B cell (primary cell): ENCODE measurements around the gene NUDT1. TPM values are rescaled to one million over a fixed set of nuclear protein-coding genes. Genes with fewer than 3 reads are reported as not detected.
A peak's percentile ranks its signal among the peaks of the same experiment; 100 is the strongest.

Source experiments
- ATAC-seq: fragments of 200-7000 bp; cut with Tn5 transposase; one replicate; pipeline ENCODE4 v1.10.0; 2021; ENCODE audit warnings: low read depth, mild to moderate bottlenecking, moderate number of reproducible peaks, moderate library complexity
- CTCF ChIA-PET: fragments of 350-600 bp; sonication (Branson Sonifier 250); formaldehyde crosslinking; loops from one replicate; lab custom pipeline; 2021; ENCODE audit warnings: antibody characterized with exemption, inconsistent platforms; lab: Charles Lee
- POLR2A ChIA-PET: fragments of 350-600 bp; sonication (Branson Sonifier 250); formaldehyde crosslinking; loops from one replicate; lab custom pipeline; 2021; ENCODE audit warnings: antibody characterized with exemption; lab: Charles Lee
- DNase-seq: peaks from one replicate; pipeline ENCODE4 v3.0.0; 2013
- H2AFZ ChIP-seq: 2 replicates; pipeline ENCODE4 v1.6.1; 2012; ENCODE audit warnings: mild to moderate bottlenecking, low read depth, low read length; ENCODE audit not compliant: insufficient read depth, poor library complexity, severe bottlenecking
- H3K27ac ChIP-seq, 2 donors: 1 replicate in 1 of 2; 2 replicates in 1 of 2; pipeline ENCODE4 v1.5.1; 2012 to 2013; ENCODE audit warnings: low read length in 2 of 2, mild to moderate bottlenecking in 2 of 2, moderate library complexity in 1 of 2
- H3K27me3 ChIP-seq, 4 experiments: fragments of 200-600 bp in 1 of 4; sonication (generic) in 1 of 4; replicated peaks in 1 of 4; 1 replicate in 2 of 4; 2 replicates in 2 of 4; pipeline versions ENCODE4 v1.6.1 to v1.7.0; 2013 to 2016; ENCODE audit warnings: low read length in 3 of 4, mild to moderate bottlenecking in 2 of 4, mixed read lengths in 1 of 4, moderate library complexity in 1 of 4; ENCODE audit not compliant: insufficient read depth in 4 of 4, control insufficient read depth in 3 of 4; ENCODE audit errors: control extremely low read depth in 1 of 4
- H3K36me3 ChIP-seq, 2 experiments: replicated peaks in 1 of 2; 1 replicate in 1 of 2; 2 replicates in 1 of 2; pipeline versions ENCODE4 v1.6.1 to v1.7.1; 2013; ENCODE audit warnings: low read length in 1 of 2; ENCODE audit not compliant: insufficient read depth in 2 of 2, control insufficient read depth in 1 of 2; ENCODE audit errors: control extremely low read depth in 1 of 2, extremely low read depth in 1 of 2
- H3K4me1 ChIP-seq, 2 donors: fragments of 200-600 bp in 1 of 2; sonication (generic) in 1 of 2; 1 replicate in 1 of 2; 2 replicates in 1 of 2; pipeline versions ENCODE4 v1.5.1 to v1.6.1; 2013 to 2017; ENCODE audit warnings: low read length in 2 of 2; ENCODE audit not compliant: control insufficient read depth in 2 of 2, insufficient read depth in 2 of 2
- H3K4me2 ChIP-seq: replicated peaks from 2 replicates; pipeline ENCODE3; 2012; ENCODE audit warnings: mild to moderate bottlenecking, low read depth, low read length; ENCODE audit not compliant: poor library complexity, severe bottlenecking
- H3K4me3 ChIP-seq, 5 experiments: fragments of 200-600 bp in 1 of 5; sonication (generic) in 1 of 5; 1 replicate in 3 of 5; 2 replicates in 2 of 5; pipeline versions ENCODE4 v1.5.1 to v1.7.0; 2011 to 2016; ENCODE audit warnings: low read length in 4 of 5, mild to moderate bottlenecking in 4 of 5, low read depth in 2 of 5, control low read depth in 1 of 5, moderate library complexity in 1 of 5; ENCODE audit not compliant: insufficient read depth in 1 of 5; ENCODE audit errors: control extremely low read depth in 1 of 5, extremely low read depth in 1 of 5
- H3K79me2 ChIP-seq: fragments of 200-600 bp; sonication (generic); one replicate; pipeline ENCODE4 v1.6.0; 2016; ENCODE audit warnings: low read length; ENCODE audit not compliant: control insufficient read depth, insufficient read depth
- H3K9ac ChIP-seq: fragments of 200-600 bp; sonication (generic); 2 replicates; pipeline ENCODE4 v1.6.1; 2017; ENCODE audit warnings: mild to moderate bottlenecking, low read length, moderate library complexity
- H3K9me3 ChIP-seq, 3 donors: one replicate each; pipeline versions ENCODE4 v1.6.1 to v1.7.1; 2013; ENCODE audit warnings: low read length in 2 of 3; ENCODE audit not compliant: control insufficient read depth in 2 of 3, insufficient read depth in 1 of 3; ENCODE audit errors: control extremely low read depth in 1 of 3
- H4K20me1 ChIP-seq: 2 replicates; pipeline ENCODE4 v1.6.0; 2012; ENCODE audit warnings: mild to moderate bottlenecking, low read length; ENCODE audit not compliant: insufficient read depth, control insufficient read depth, poor library complexity, severe bottlenecking
- H3K27ac Mint-ChIP-seq: one replicate; pipeline ENCODE4 v1.8.0; 2021; ENCODE audit warnings: mixed read lengths
- H3K27me3 Mint-ChIP-seq: one replicate; pipeline ENCODE4 v1.8.0; 2021; ENCODE audit warnings: mixed read lengths
- H3K4me1 Mint-ChIP-seq: one replicate; pipeline ENCODE4 v1.8.0; 2021; ENCODE audit warnings: mixed read lengths
- H3K4me3 Mint-ChIP-seq: one replicate; pipeline ENCODE4 v1.8.0; 2021; ENCODE audit warnings: mixed read lengths
- H3K9me3 Mint-ChIP-seq: one replicate; pipeline ENCODE4 v1.8.0; 2022; ENCODE audit warnings: mixed read lengths; ENCODE audit not compliant: insufficient read depth
- EZH2 ChIP-seq: IDR thresholded peaks from 2 replicates; pipeline ENCODE4 v1.6.1; 2012; ENCODE audit warnings: borderline replicate concordance, low read depth, mild to moderate bottlenecking, moderate library complexity, low read length; ENCODE audit not compliant: insufficient read depth, poor library complexity, severe bottlenecking
- WGBS: methylation state at CpG from one replicate; pipeline ENCODE4 v1.1.5; 2013; ENCODE audit warnings: missing lambda C conversion rate; ENCODE audit not compliant: insufficient coverage; 5-methylcytosine and 5-hydroxymethylcytosine counted together
- intact Hi-C: fragments of 100-400 bp; cut with micrococcal nuclease; formaldehyde crosslinking; loops from one replicate; pipeline ENCODE4 v1.10.0; 2022
- polyA plus RNA-seq: library from polyadenylated mRNA; depleted of rRNA; stranded (reverse); fragments of >200 nt; gene quantifications from 2 replicates; pipeline ENCODE4 v1.2.3, GENCODE V29; 2012
- total RNA-seq, 2 donors: library from RNA; stranded (reverse); fragments of 120-200 nt in 1 of 2; gene quantifications; 1 replicate in 1 of 2; 2 replicates in 1 of 2; pipeline versions ENCODE4 v1.2.3 to v1.2.4, GENCODE V29; 2013 to 2022
- TF ChIP-seq, protein P1 (sequence below): fragments of 200-600 bp; IDR thresholded peaks from one replicate; pipeline ENCODE4 v1.8.0; 2022; ENCODE audit warnings: antibody characterized with exemption, mild to moderate bottlenecking

NUDT1 gene
- total and polyA plus RNA-seq, 2 donors (not counting 1 experiment from before 2014, with no cell fraction given) = 21.1 to 22.9 TPM

DNA sequence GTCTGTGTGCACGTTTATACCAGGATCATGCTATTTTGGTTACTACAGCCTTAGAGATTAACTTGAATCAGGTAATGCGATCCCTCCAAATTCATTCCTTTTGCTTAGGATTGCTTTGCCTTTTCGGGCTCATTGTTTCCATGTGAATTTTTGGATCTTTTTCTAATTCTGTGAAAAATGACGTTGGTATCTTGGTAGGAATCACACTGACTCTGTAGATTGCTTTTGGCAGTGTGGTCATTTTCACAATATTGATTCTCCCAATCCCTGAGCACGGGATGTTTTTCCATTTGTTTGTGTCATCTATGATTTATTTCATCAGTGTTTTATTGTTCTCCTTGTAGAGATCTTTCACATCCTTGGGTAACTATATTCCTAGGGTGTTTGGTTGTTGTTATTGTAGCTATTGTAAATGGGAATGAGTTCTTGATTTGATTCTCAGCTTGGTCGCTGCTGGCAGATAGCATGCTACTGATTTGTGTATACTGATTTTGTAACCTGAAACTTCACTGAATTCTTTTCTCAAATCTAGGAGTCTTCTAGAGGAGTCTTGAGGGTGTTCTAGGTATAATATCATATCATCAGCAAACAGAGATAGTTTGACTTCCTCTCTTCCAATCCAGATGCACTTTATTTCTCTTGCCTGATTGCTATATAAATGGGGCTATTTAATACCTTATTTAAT, 54.1 kb downstream of the NUDT1 start:
- ATAC-seq (no peak), DNase-seq (no peak)
- Histone ChIP-seq H3K4me1 (peaks cover 50 to 61% of the 10 kb centered on the region in 2 donors), H2AFZ (no peak overlapping the region), H4K20me1 (no peaks in the 10 kb centered on the region), H3K27ac (peak overlapping the region in 1 of 2 donors; percentile 62), H3K9me3 (peaks cover 0 to 23% (median 4%) of the 10 kb centered on the region in 3 donors), H3K27me3 (no peaks in the 10 kb centered on the region), H3K4me3 (no peak overlapping the region), H3K36me3 (no peaks in the 10 kb centered on the region), H3K9ac (no peak overlapping the region), H3K79me2 (peaks cover 99% of the 10 kb centered on the region), H3K4me2 (peak overlapping the region; percentile 51)
- 57% methylated on average over 1 of the region's 6 CpGs for WGBS
- H3K4me1 Mint-ChIP-seq = peaks cover 57% of the 10 kb centered on the region
- CTCF ChIA-PET = interaction anchor here (0.7 kb wide), 1 partner anchor 190 kb away, joined by 3 read pairs; no protein-coding TSS in a partner anchor
- H3K9me3 Mint-ChIP-seq = peaks cover 2% of the 10 kb centered on the region
- peak overlapping the region; percentile 44 for H3K4me3 Mint-ChIP-seq
- no peaks in the 10 kb centered on the region for H3K27me3 Mint-ChIP-seq
- TF ChIP-seq, protein P1, sequence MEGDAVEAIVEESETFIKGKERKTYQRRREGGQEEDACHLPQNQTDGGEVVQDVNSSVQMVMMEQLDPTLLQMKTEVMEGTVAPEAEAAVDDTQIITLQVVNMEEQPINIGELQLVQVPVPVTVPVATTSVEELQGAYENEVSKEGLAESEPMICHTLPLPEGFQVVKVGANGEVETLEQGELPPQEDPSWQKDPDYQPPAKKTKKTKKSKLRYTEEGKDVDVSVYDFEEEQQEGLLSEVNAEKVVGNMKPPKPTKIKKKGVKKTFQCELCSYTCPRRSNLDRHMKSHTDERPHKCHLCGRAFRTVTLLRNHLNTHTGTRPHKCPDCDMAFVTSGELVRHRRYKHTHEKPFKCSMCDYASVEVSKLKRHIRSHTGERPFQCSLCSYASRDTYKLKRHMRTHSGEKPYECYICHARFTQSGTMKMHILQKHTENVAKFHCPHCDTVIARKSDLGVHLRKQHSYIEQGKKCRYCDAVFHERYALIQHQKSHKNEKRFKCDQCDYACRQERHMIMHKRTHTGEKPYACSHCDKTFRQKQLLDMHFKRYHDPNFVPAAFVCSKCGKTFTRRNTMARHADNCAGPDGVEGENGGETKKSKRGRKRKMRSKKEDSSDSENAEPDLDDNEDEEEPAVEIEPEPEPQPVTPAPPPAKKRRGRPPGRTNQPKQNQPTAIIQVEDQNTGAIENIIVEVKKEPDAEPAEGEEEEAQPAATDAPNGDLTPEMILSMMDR = no peak
- no peak for TF ChIP-seq EZH2
- POLR2A ChIA-PET = interaction anchor here (1.0 kb wide), 1 partner anchor 17 kb away, joined by 3 read pairs; no protein-coding TSS in a partner anchor
- intact Hi-C loops = loop anchor here (5.0 kb wide), 1 partner anchor 34 kb away; no protein-coding TSS in a partner anchor
- peak overlapping the region; percentile 80 for H3K27ac Mint-ChIP-seq

- Histone ChIP-seq H3K27ac (peak overlapping the region; percentile 51 to 62), H3K9ac (peak overlapping the region; percentile 29), H3K4me3 (peak overlapping the region in 1 of 5 experiments; percentile 29), H3K27me3 (no peaks in the 10 kb centered on the region), H2AFZ (no peak overlapping the region), H3K36me3 (no peaks in the 10 kb centered on the region), H3K9me3 (peaks cover 0 to 23% (median 4%) of the 10 kb centered on the region in 3 donors), H3K79me2 (peaks cover 99% of the 10 kb centered on the region), H4K20me1 (no peaks in the 10 kb centered on the region), H3K4me2 (peak overlapping the region; percentile 51), H3K4me1 (peaks cover 57 to 68% of the 10 kb centered on the region in 2 donors)
- ChIA-PET CTCF (no interaction called here), POLR2A (interaction anchor here (1.0 kb wide), 1 partner anchor 16 kb away, joined by 3 read pairs; no protein-coding TSS in a partner anchor)
- Mint-ChIP-seq H3K4me1 (peaks cover 60% of the 10 kb centered on the region), H3K4me3 (peak overlapping the region; percentile 79), H3K27ac (peak overlapping the region; percentile 80), H3K9me3 (peaks cover 2% of the 10 kb centered on the region), H3K27me3 (no peaks in the 10 kb centered on the region)
- DNase-seq (peak; percentile 55), ATAC-seq (peak; percentile 8)
- TF ChIP-seq EZH2 = no peak
- intact Hi-C loops = loop anchor here (5.0 kb wide), 1 partner anchor 35 kb away; no protein-coding TSS in a partner anchor
- WGBS = no CpG with 5 or more reads among the region's 6 CpGs
Measured at GRCh38 chr7:2296832-2297231, 54.8 kb downstream of the NUDT1 start.
